GM19043 (cell line): Measurements from ENCODE around the gene CLCN2.

Experiments
- ATAC-seq: cut with Tn5 transposase; IDR thresholded peaks from one replicate; pipeline ENCODE4 v1.9.1; 2021; ENCODE audit warnings: low read depth; ENCODE audit not compliant: unreplicated experiment

CLCN2 gene

DNA sequence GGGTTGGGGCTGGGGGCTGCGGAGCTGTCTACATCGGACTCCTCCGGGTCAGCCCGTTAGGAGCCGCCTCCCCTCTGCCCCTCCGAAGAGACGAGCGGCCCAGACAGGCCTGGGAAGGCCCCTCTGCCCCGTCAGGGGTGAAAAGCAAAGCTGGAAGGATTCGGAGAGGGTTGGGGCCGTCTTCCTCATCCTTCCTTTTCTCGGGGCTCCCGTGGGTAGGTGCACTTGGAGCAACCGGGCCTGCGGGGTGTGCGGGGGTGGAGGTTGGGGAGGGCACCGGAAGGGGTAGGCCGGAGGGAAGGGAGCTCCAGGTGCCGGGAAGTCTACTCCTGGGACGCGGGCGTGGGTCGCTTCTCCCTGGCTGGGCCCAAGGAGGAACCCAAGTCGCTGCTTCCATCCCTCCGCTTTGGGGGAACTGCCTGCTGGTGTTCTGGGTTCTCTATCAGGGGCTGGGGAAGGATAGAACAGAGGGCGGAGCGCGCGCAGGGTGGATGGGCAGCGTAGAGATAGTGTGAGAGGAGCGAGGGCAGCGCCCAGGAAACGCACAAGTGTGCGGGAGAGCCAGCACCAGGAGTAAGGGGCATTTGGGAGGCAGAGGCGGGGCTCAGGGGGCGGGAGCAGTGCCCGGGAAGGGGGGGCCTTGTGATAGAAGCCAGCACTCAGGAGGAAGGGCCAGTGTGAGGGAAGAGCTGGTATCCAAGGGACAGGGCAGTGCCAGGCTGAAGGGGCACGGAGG lies 695 bp upstream of the CLCN2 start:
- no peak for ATAC-seq

GRCh38 chr3:184360929-184361531 lies 375 bp downstream of the CLCN2 start:
- no peak for ATAC-seq

DNA sequence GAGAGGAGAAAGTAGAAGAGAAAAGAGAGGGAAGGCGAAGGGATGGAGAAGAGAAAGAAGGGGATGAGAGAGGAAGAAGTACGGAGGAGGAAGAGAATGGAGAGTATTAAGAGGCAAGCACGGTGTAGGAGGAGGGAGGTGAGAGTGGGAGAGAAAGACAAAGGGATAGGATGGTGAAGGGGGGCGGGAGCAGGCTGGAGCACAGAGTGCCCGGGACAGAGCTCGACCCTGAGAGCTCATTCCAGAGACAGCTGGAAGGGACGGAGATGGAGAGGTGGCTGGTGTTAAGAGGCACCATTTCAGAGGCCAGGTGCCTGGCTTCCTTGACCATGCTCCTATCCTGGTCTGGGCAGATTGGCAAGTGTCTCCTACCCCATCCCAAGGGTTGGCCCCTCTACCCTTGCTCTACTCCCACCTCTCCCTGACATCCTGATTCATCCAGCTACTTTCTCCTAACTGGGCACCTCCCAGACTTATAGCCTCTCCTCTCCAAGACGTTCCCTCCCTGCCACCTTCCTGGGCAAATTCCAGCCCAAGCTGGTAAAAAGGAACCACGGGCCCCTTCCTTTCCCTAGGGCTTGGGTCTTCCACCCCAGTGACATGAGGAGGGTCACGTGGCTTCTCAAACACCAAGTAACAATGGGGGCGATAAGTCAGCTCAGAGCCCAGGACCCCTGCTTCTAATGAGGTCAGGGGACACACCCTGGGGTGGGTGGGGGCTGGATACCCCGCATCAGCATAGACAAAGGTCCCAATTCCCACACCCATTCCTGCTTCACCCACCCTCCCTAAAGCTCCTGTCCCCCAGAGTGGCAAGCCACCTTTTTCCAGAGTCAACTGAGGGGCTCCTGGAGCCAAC lies 1.1 kb downstream of the CLCN2 start:
- ATAC-seq = no peak

DNA sequence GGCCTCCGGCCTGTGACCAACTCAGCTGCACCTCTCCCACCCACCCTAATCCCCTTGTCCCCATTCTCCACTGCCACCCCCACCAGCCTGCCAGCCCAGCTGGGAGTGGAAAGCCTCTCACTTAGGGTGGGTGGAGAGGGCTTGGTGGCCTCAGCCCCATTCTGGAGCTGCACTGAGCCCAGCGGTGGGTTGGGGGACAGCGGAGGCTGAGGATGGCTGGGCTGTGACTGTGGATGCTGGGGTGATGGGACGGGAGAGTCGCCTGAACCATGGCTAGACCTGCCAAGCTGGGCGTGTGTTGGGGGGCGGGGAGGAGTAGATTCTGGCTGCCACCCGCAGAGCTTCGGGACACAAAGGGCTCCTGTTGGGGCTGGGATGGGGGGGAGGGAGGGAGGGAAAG lies 1.8 kb downstream of the CLCN2 start:
- no peak for ATAC-seq

GRCh38 chr3:184358921-184359350 lies 2.5 kb downstream of the CLCN2 start:
- no peak for ATAC-seq

- ATAC-seq = no peak
Observed at GRCh38 chr3:184358124-184358767, 3.2 kb downstream of the CLCN2 start.

DNA sequence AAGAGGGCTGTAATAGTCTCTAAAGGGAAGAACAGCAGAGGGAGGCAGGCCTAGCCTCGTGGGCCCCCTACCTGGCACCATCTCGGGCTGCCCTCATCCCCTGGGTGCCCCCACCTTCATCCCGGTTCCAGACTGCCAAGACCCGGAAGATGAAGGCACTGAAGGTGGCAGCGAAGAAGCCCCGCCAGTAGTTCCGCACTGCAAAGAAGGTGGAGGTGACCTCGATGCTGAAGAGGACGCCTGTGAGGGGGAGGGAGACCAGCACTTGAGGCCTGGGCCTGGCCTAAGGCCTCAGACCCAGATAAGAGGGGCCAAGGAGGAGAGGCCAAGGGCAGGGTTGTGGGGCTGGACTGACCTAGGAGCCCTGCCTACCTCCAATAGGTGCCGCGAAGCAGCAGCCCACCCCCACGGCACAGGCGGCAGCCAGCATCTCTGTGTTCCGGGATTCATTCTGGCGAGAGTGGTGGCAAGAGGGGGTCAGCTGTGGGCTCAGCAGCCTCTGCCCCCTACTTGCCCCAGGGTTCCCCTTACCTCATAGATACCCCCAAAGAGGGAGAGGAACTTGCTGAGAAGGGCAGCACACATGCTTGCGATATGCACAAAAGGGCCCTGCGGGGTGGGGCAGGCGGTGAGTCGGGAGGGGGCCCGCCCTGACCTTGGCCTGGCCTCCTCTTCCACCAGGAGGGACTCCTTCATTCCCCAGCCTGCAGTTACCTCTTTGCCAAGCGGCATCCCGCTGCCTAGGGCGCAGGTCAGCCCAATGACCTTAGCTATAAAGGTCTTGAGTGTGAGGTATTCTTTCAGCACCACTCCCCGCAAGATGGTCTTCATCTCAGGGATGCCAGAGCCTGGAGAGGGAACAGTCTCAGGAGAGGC lies 3.9 kb downstream of the CLCN2 start:
- no peak for ATAC-seq

DNA sequence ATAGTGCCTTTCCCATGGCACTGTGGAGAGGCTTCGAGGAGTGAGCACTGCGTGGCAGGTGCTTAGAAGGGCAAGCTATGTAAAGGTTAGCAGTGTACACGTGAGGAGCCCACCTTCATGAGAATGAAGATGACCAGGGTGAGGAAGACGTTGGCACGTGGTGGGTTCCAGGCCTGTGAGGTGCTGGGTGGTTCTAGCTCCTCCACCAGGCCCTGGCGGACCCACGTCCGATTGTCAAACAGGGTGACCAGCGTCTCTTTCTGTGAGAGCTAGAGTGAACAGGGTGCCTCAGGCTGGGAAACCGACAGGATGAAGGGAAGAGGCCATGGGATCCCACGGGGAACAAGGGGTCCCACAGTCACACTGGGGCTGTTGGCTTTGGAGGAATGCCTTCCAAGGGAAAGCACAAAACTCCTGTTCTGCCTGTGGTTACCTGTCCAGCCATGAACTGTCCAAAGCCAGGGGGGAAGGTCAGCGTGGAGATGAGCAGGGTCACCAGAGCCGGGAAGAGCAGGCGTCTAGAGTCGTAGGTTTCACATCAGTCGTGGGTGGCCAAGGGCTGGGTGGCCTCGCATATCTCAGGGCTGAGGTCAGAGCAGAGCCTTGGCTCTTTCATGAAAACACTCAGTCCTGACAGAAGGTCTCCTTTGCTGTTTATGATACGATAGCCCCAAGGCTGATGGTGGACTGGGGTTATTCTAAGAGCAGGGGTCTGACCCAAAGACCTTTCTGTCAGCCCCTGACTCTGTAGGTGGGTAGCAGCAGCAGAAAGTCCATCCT lies 6.0 kb downstream of the CLCN2 start:
- no peak for ATAC-seq

- no peak for ATAC-seq
Observed at GRCh38 chr3:184354754-184355153, 6.7 kb downstream of the CLCN2 start.

DNA sequence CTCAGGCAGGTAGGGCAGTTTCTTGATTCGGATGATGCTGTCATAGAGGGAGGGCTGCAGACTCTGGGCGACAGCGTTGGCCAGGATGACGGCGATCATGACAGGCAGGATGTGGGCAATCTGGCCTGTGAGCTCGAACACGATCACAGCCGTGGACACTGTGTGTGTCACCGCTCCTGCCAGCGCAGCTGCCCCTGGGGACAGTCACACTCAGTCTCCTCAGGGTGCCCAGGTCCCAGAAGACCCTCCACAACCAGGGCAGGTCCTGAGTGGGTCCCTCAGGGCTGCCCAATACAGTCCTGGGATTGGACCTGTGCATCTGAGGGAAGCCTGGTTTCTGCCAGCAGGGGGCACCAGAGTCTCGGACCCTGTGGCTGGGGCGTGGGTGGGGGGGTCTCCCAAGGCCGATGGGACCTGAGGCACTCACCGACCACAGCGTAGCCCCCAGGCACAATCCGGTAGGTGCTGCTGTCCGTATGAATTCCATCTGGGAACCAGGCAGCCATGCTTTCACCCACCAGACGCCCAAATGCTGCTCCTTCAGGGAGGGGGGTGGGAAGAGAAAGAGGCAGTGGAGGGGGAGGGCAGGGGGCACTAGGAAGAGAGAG lies 7.2 kb downstream of the CLCN2 start:
- ATAC-seq = no peak

DNA sequence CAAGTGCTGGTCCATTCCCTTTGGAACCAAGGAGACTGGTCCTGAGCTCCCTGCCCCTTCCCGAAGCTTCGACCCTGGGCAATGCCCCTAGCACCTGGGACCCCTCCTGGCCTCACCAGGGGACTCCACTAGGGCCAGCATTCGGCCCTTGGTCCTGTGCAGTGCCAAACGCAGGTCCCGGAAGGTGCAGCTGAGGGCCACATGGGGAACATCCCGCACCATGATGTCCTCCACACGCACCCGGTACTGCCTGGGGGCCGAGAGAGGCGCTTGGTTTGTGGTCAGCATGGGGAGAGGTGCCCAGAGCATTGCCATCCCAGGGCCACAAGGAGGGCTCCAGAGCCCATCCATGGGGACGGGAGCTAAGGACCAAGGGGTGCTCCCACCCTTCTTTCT lies 7.9 kb downstream of the CLCN2 start:
- no peak for ATAC-seq

- ATAC-seq = no peak
Observed at GRCh38 chr3:184352897-184353545, 8.4 kb downstream of the CLCN2 start.

GRCh38 chr3:184352149-184352785 lies 9.1 kb downstream of the CLCN2 start:
- no peak for ATAC-seq

- no peak for ATAC-seq
Observed at GRCh38 chr3:184351511-184352148, 9.8 kb downstream of the CLCN2 start.

GRCh38 chr3:184350618-184351017 lies 10.8 kb downstream of the CLCN2 start:
- no peak for ATAC-seq

- ATAC-seq = no peak
Observed at GRCh38 chr3:184349563-184350470, 11.6 kb downstream of the CLCN2 start.

DNA sequence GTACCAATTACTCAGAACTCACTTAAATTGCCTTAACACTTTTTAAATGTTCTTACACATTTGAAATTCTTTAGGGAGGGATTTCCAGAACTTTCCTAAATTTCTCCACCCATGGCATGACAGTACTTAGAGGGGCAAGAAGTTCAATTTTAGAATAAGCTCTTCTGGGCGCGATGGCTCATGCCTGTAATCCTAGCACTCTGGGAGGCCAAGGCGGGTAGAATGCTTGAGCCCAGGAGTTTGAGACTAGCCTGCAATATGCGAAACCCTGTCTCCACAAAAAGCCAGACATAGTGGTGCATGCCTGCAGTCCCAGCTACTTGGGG lies 13.4 kb downstream of the CLCN2 start:
- ATAC-seq = no peak
